Fibroblast of skin of scalp (primary cell): ENCODE data around the gene TBPL2.
"Not testable (repeated sequence)": the region's sequence is repeated elsewhere in the genome, so short reads cannot be mapped to it uniquely, and the experiment has no call there.

ENCODE experiments used
- DNase-seq: peaks from one replicate; pipeline ENCODE4 v3.0.0-alpha.2; 2013

Gene TBPL2

GRCh38 chr14:55438066-55438683, 2.2 kb downstream of the TBPL2 start:
- DNase-seq = peak; percentile 40

- DNase-seq = no peak
These were observed 3.5 kb downstream of the TBPL2 start for GRCh38 chr14:55436931-55437330.

- no peak for DNase-seq
These were observed 3.9 kb downstream of the TBPL2 start for GRCh38 chr14:55436519-55436918.

- no peak for DNase-seq
These were observed 5.6 kb downstream of the TBPL2 start for GRCh38 chr14:55434805-55435174.

GRCh38 chr14:55433880-55434804, 6.3 kb downstream of the TBPL2 start:
- no peak for DNase-seq

GRCh38 chr14:55432628-55433027, 7.8 kb downstream of the TBPL2 start:
- DNase-seq = no peak

- DNase-seq = peak; percentile 65
These were observed 10.3 kb downstream of the TBPL2 start for GRCh38 chr14:55430024-55430690.

GRCh38 chr14:55427439-55427838, 13.0 kb downstream of the TBPL2 start:
- DNase-seq = no peak

- no peak for DNase-seq
These were observed 13.5 kb downstream of the TBPL2 start for GRCh38 chr14:55426891-55427290.

GRCh38 chr14:55425091-55425490, 15.3 kb downstream of the TBPL2 start:
- DNase-seq = no peak

GRCh38 chr14:55423969-55424368, 16.4 kb downstream of the TBPL2 start:
- no peak for DNase-seq

- not testable (repeated sequence) for DNase-seq
These were observed 18.1 kb downstream of the TBPL2 start for GRCh38 chr14:55422338-55422737.

- DNase-seq = no peak
These were observed 20.8 kb downstream of the TBPL2 start for GRCh38 chr14:55419663-55420062.

GRCh38 chr14:55418411-55418810, 22.0 kb downstream of the TBPL2 start:
- no peak for DNase-seq

GRCh38 chr14:55417955-55418354, 22.5 kb downstream of the TBPL2 start:
- DNase-seq = no peak

- DNase-seq = peak; percentile 15
These were observed 23.6 kb downstream of the TBPL2 start for GRCh38 chr14:55416866-55417265.

- DNase-seq = no peak
These were observed 25.9 kb downstream of the TBPL2 start for GRCh38 chr14:55414551-55414950.

GRCh38 chr14:55412676-55413075, 27.7 kb downstream of the TBPL2 start:
- DNase-seq = no peak

- peak; percentile 87 for DNase-seq
These were observed 28.7 kb downstream of the TBPL2 start, which contains the start of gene ATG14 for GRCh38 chr14:55411426-55412389. Gene ATG14 (minus strand): TSS chr14:55411830. CDS start chr14:55411822, 8 bp downstream.

GRCh38 chr14:55410876-55411275, 29.5 kb downstream of the TBPL2 start:
- no peak for DNase-seq

GRCh38 chr14:55404173-55404854, 36.1 kb downstream of the TBPL2 start:
- no peak for DNase-seq

- no peak for DNase-seq
These were observed 38.7 kb downstream of the TBPL2 start for GRCh38 chr14:55401751-55402150.
